Prostate gland (tissue), 2 donors: ENCODE data around the gene NTMT1.

ENCODE experiments used
- CTCF ChIP-seq, 4 experiments: fragments of 200-600 bp in 2 of 4; fragments of 450-650 bp in 2 of 4; sonication (generic) in 2 of 4; IDR thresholded peaks; 1 replicate in 3 of 4; 2 replicates in 1 of 4; pipeline ENCODE4 v1.5.1; 2016 to 2019; ENCODE audit warnings: antibody characterized with exemption in 4 of 4, mild to moderate bottlenecking in 2 of 4, moderate library complexity in 2 of 4
- POLR2A ChIP-seq: fragments of 450-650 bp; IDR thresholded peaks from one replicate; pipeline ENCODE4 v1.6.1; 2016; ENCODE audit warnings: antibody characterized with exemption, mild to moderate bottlenecking

- TF ChIP-seq CTCF (IDR thresholded peaks at IDR 0.05) (no peak), POLR2A (no peak)
Measured at GRCh38 chr9:129644365-129644764, 18.4 kb downstream of the NTMT1 start.
